ENCODE data around the gene NRL. TPM values are rescaled to one million over a fixed set of nuclear protein-coding genes. Genes with fewer than 3 reads are reported as not detected.

Gene NRL
- total and polyA plus RNA-seq, 8 donors, result 0.37 to 2.4 (median 1.4) TPM

GRCh38 chr14:24113801-24114531 is 783 bp downstream of the NRL start:
- no peaks in the 10 kb centered on the region for H3K9me3 ChIP-seq
- intact Hi-C loops (cut with DNase I), result no loop called here
- ATAC-seq (peak; percentile 55 to 67 (median 61)), DNase-seq (peak; percentile 88 to 94 (median 90)), FAIRE-seq (no peak)
- H3K27me3 ChIP-seq, result no peaks in the 10 kb centered on the region
- peaks cover 2 to 37% (median 14%) of the 10 kb centered on the region in 3 donors for H3K4me1 ChIP-seq
- TF ChIP-seq CTCF (IDR thresholded peaks at IDR 0.05), result no peak
- WGBS, 2 donors, result 0 to 1% methylated on average over 42 of the region's 42 CpGs
- H3K36me3 ChIP-seq, result peaks cover 4 to 19% (median 14%) of the 10 kb centered on the region in 3 donors
- peak overlapping the region; percentile 92 to 100 (median 98) for H3K27ac ChIP-seq
- H3K4me3 ChIP-seq, result peak overlapping the region; percentile 44 to 61 (median 50)

GRCh38 chr14:24113379-24113800 is 1.4 kb downstream of the NRL start:
- intact Hi-C loops (cut with DNase I), result no loop called here
- ATAC-seq (no peak), DNase-seq (no peak), FAIRE-seq (no peak)
- Histone ChIP-seq H3K9me3 (no peaks in the 10 kb centered on the region), H3K27me3 (no peaks in the 10 kb centered on the region), H3K27ac (peak overlapping the region; percentile 92 to 100 (median 98)), H3K36me3 (peaks cover 2 to 13% (median 8%) of the 10 kb centered on the region in 3 donors), H3K4me3 (peak overlapping the region; percentile 44 to 61 (median 50)), H3K4me1 (peaks cover 3 to 42% (median 16%) of the 10 kb centered on the region in 3 donors)
- WGBS, 2 donors, result 5 to 7% methylated on average over 15 of the region's 15 CpGs
- TF ChIP-seq CTCF (IDR thresholded peaks at IDR 0.05), result no peak

GRCh38 chr14:24110523-24110922 is 4.2 kb downstream of the NRL start:
- intact Hi-C loops (cut with DNase I), result no loop called here
- Histone ChIP-seq H3K27ac (peak overlapping the region in 2 of 4 donors; percentile 45 to 50), H3K27me3 (no peaks in the 10 kb centered on the region), H3K9me3 (no peaks in the 10 kb centered on the region), H3K4me3 (no peak overlapping the region), H3K4me1 (peaks cover 3 to 27% (median 16%) of the 10 kb centered on the region in 3 donors), H3K36me3 (no peaks in the 10 kb centered on the region)
- no peak for TF ChIP-seq CTCF (IDR thresholded peaks at IDR 0.05)
- DNase-seq, result no peak
- FAIRE-seq, result no peak
- ATAC-seq, result no peak
- WGBS, 2 donors, result 11 to 18% methylated on average over 1 of the region's 1 CpG

- Histone ChIP-seq H3K4me1 (peaks cover 3 to 27% (median 16%) of the 10 kb centered on the region in 3 donors), H3K27ac (peak overlapping the region in 2 of 4 donors; percentile 45 to 50), H3K27me3 (no peaks in the 10 kb centered on the region), H3K9me3 (no peaks in the 10 kb centered on the region), H3K4me3 (no peak overlapping the region), H3K36me3 (no peaks in the 10 kb centered on the region)
- ATAC-seq (no peak), FAIRE-seq (no peak), DNase-seq (no peak)
- intact Hi-C loops (cut with DNase I), result no loop called here
- WGBS, 2 donors, result 76 to 78% methylated on average over 9 of the region's 9 CpGs
- no peak for TF ChIP-seq CTCF (IDR thresholded peaks at IDR 0.05)
These were observed 4.7 kb downstream of the NRL start for GRCh38 chr14:24110060-24110459.

- 30% methylated on average over 5 of the region's 5 CpGs for WGBS, 2 donors
- FAIRE-seq, result no peak
- TF ChIP-seq CTCF (IDR thresholded peaks at IDR 0.05), result no peak
- Histone ChIP-seq H3K4me3 (no peak overlapping the region), H3K9me3 (no peaks in the 10 kb centered on the region), H3K27ac (peak overlapping the region in 2 of 4 donors; percentile 72 to 80), H3K4me1 (peaks cover 3 to 25% (median 16%) of the 10 kb centered on the region in 3 donors), H3K27me3 (no peaks in the 10 kb centered on the region), H3K36me3 (no peaks in the 10 kb centered on the region)
- intact Hi-C loops (cut with DNase I), result no loop called here
- ATAC-seq, result peak in 1 of 4 donors; percentile 11
- no peak for DNase-seq
These were observed 6.3 kb downstream of the NRL start for GRCh38 chr14:24108336-24108874.

Measured in pancreas (tissue), 10 donors.